BLaER1 treated with 17β-estradiol and CSF1 and Interleukin-3, amounts not matched to agents 10 nM and 100 nM (cell line): ENCODE results near the gene HOMER2.

Experiments used
- H3K27ac ChIP-seq, 11 experiments: shearing (Covaris generic); formaldehyde crosslinking; 2 replicates each; pipeline ENCODE4 v1.8.1; 2022
- H3K27me3 ChIP-seq, 11 experiments: shearing (Covaris generic); formaldehyde crosslinking; 2 replicates each; pipeline ENCODE4 v1.8.1; 2022
- H3K36me3 ChIP-seq, 11 experiments: shearing (Covaris generic); formaldehyde crosslinking; 2 replicates each; pipeline ENCODE4 v1.8.1; 2022
- H3K4me1 ChIP-seq, 10 experiments: shearing (Covaris generic); formaldehyde crosslinking; 2 replicates each; pipeline ENCODE4 v1.8.1; 2022
- H3K4me2 ChIP-seq, 11 experiments: shearing (Covaris generic); formaldehyde crosslinking; 2 replicates each; pipeline ENCODE4 v1.8.1; 2022
- H3K4me3 ChIP-seq, 10 experiments: shearing (Covaris generic); formaldehyde crosslinking; 2 replicates each; pipeline ENCODE4 v1.8.1; 2022
- H3K9ac ChIP-seq, 11 experiments: shearing (Covaris generic); formaldehyde crosslinking; 2 replicates each; pipeline ENCODE4 v1.8.1; 2022
- H3K9me3 ChIP-seq, 11 experiments: shearing (Covaris generic); formaldehyde crosslinking; replicated peaks in 1 of 11; 2 replicates each; pipeline ENCODE4 v1.8.1; 2022
- H4K20me1 ChIP-seq, 11 experiments: shearing (Covaris generic); formaldehyde crosslinking; 2 replicates each; pipeline ENCODE4 v1.8.1; 2022
- Cebpa-rat ChIP-seq, 11 experiments: shearing (Covaris generic); IDR thresholded peaks; 2 replicates each; pipeline ENCODE4 v1.8.1; 2022

Gene HOMER2

DNA sequence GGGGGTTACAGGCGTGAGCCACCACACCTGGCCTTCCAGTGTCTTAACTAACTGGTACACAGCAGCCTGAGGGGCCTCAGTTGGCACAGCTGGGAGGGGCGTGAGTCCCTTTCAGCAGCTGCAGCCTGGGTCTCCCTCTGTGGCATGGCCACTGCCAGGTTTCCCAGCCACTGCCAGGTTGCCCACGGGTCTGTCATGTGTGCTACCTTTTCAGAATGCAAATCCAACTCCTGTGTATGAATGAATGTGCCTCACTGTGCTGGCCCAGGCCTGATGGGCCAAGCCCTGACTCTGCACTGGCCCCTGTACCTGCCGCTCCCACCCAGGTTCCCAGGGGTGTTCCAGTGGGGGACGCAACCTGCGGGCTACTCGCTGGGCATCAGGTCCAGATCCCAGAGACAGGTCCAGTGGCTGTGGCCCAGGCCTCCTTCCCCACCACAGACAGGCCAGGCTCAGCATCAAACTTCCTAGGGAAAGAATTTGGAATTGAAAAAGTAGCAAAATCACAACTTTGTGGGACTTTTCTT lies 117.1 kb downstream of the HOMER2 start:
- peaks cover 0 to 40% (median 34%) of the 10 kb centered on the region in 11 experiments; a peak in 19 of 22 replicates for H3K9me3 ChIP-seq
- H3K4me1 ChIP-seq: peaks cover 38 to 57% (median 47%) of the 10 kb centered on the region in 10 experiments
- peaks cover 0 to 30% (median 21%) of the 10 kb centered on the region in 11 experiments; a peak in 11 of 22 replicates for H4K20me1 ChIP-seq
- H3K36me3 ChIP-seq: peaks cover 73 to 88% (median 80%) of the 10 kb centered on the region in 11 experiments
- H3K4me2 ChIP-seq: peak overlapping the region in 5 of 11 experiments; percentile 7 to 53 (median 43); a peak in 9 of 22 replicates
- no peak overlapping the region for H3K4me3 ChIP-seq
- no peaks in the 10 kb centered on the region for H3K27me3 ChIP-seq
- peak overlapping the region in 4 of 11 experiments; percentile 27 to 43 (median 36); a peak in 3 of 22 replicates for H3K27ac ChIP-seq
- H3K9ac ChIP-seq: 0 out of 22 replicates have a peak overlapping the region, but pooled peaks of 1 of the 11 experiments have one; percentile 4
- TF ChIP-seq Cebpa-rat (IDR thresholded peaks at IDR 0.05): no peak

DNA sequence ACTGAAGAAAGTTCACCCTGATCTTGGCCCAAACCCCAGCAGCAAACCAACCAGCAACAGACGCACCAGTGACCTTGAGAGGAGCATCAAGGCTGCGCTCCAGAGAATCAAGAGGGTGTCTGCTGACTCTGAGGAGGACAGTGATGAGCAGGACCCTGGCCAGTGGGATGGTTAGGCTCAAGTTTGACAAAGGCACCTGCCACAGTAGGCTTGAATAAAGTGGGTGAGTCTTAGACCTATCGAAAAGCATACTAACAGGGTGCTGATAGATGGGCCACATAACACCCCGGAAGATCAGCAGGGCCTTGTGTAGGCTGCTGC lies 119.2 kb downstream of the HOMER2 start:
- H3K9ac ChIP-seq: peak overlapping the region; percentile 14 to 74 (median 65); a peak in 20 of 22 replicates
- H3K9me3 ChIP-seq: peaks cover 0 to 29% (median 21%) of the 10 kb centered on the region in 11 experiments; a peak in 17 of 22 replicates
- peaks cover 38 to 58% (median 49%) of the 10 kb centered on the region in 10 experiments for H3K4me1 ChIP-seq
- H3K36me3 ChIP-seq: peaks cover 88 to 95% (median 92%) of the 10 kb centered on the region in 11 experiments
- H3K4me2 ChIP-seq: peak overlapping the region; percentile 77 to 99 (median 84)
- H3K4me3 ChIP-seq: peak overlapping the region in 5 of 10 experiments; percentile 25 to 51 (median 32); a peak in 5 of 20 replicates
- H3K27me3 ChIP-seq: no peaks in the 10 kb centered on the region
- TF ChIP-seq Cebpa-rat (IDR thresholded peaks at IDR 0.05): no peak
- H4K20me1 ChIP-seq: peaks cover 0 to 38% (median 30%) of the 10 kb centered on the region in 11 experiments; a peak in 13 of 22 replicates
- peak overlapping the region; percentile 43 to 88 (median 76); a peak in 21 of 22 replicates for H3K27ac ChIP-seq

DNA sequence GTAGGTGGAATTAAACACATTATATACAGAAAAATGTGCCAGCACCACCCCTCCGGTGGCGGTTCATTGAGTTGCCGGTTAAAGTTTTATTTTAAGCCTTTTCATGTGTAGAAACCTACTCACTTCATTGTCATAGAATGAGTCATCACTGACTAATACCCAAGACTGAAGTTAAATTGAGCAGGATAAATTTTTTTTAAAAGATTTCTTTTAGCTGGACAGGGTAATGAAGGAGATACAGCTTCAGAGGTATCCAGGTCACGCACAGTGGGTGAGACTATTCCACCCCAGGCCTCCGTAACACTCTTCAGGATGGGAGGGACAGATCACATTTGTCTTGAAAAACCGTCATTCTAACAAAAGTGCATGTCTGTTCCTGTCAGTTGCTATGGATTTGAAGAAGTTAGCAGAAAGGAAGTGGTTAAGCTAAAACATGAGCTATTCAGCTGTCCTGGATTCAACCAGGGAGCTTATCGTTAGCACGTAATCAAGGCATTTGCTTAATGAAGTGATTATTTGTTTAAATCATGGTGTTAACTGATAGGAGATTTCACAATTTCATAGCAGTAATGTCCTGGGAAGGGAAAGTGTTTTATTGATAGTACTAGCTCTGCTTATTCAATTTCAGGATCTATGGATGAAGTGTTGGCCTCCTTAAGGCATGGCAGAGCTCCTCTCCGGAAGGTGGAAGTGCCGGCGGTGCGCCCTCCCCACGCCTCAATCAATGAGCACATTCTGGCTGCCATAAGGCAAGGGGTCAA lies 119.7 kb downstream of the HOMER2 start:
- no peaks in the 10 kb centered on the region for H3K27me3 ChIP-seq
- peak overlapping the region; percentile 43 to 88 (median 76) for H3K27ac ChIP-seq
- H3K4me2 ChIP-seq: peak overlapping the region; percentile 77 to 99 (median 84)
- peak overlapping the region; percentile 15 to 51 (median 28); a peak in 13 of 20 replicates for H3K4me3 ChIP-seq
- H3K9me3 ChIP-seq: peaks cover 0 to 24% (median 16%) of the 10 kb centered on the region in 11 experiments; a peak in 16 of 22 replicates
- peak overlapping the region; percentile 50 to 75 (median 67) for H3K9ac ChIP-seq
- no peak for TF ChIP-seq Cebpa-rat (IDR thresholded peaks at IDR 0.05)
- H4K20me1 ChIP-seq: peaks cover 0 to 41% (median 30%) of the 10 kb centered on the region in 11 experiments; a peak in 13 of 22 replicates
- peaks cover 88 to 95% (median 92%) of the 10 kb centered on the region in 11 experiments for H3K36me3 ChIP-seq
- H3K4me1 ChIP-seq: peaks cover 38 to 58% (median 49%) of the 10 kb centered on the region in 10 experiments

GRCh38 chr15:82831894-82832600 lies 120.5 kb downstream of the HOMER2 start:
- no peak for TF ChIP-seq Cebpa-rat (IDR thresholded peaks at IDR 0.05)
- peaks cover 0 to 41% (median 31%) of the 10 kb centered on the region in 11 experiments; a peak in 13 of 22 replicates for H4K20me1 ChIP-seq
- H3K4me1 ChIP-seq: peaks cover 38 to 58% (median 49%) of the 10 kb centered on the region in 10 experiments
- H3K27me3 ChIP-seq: no peaks in the 10 kb centered on the region
- H3K9me3 ChIP-seq: peaks cover 0 to 17% (median 10%) of the 10 kb centered on the region in 11 experiments; a peak in 13 of 22 replicates
- H3K4me2 ChIP-seq: peak overlapping the region; percentile 77 to 99 (median 84)
- peaks cover 88 to 95% (median 92%) of the 10 kb centered on the region in 11 experiments for H3K36me3 ChIP-seq
- H3K9ac ChIP-seq: peak overlapping the region; percentile 50 to 75 (median 67)
- H3K27ac ChIP-seq: peak overlapping the region; percentile 43 to 88 (median 76)
- peak overlapping the region; percentile 15 to 43 (median 25); a peak in 13 of 20 replicates for H3K4me3 ChIP-seq

GRCh38 chr15:82830427-82831173 lies 121.9 kb downstream of the HOMER2 start:
- TF ChIP-seq Cebpa-rat (IDR thresholded peaks at IDR 0.05): no peak
- peak overlapping the region in 2 of 11 experiments; percentile 75 to 86; a peak in 3 of 22 replicates for H3K27ac ChIP-seq
- peak overlapping the region; percentile 77 to 99 (median 84); a peak in 18 of 22 replicates for H3K4me2 ChIP-seq

GRCh38 chr15:82829234-82829633 lies 123.3 kb downstream of the HOMER2 start:
- peaks cover 88 to 95% (median 92%) of the 10 kb centered on the region in 11 experiments for H3K36me3 ChIP-seq
- H3K9me3 ChIP-seq: no peaks in the 10 kb centered on the region
- H3K4me2 ChIP-seq: no peak overlapping the region
- no peak overlapping the region for H3K9ac ChIP-seq
- no peak for TF ChIP-seq Cebpa-rat (IDR thresholded peaks at IDR 0.05)
- H3K4me1 ChIP-seq: peaks cover 34 to 43% (median 39%) of the 10 kb centered on the region in 10 experiments
- H3K27ac ChIP-seq: no peak overlapping the region; a peak in 1 of 22 replicates
- H3K4me3 ChIP-seq: no peak overlapping the region
- H4K20me1 ChIP-seq: peaks cover 0 to 56% (median 34%) of the 10 kb centered on the region in 11 experiments; a peak in 14 of 22 replicates
- no peaks in the 10 kb centered on the region for H3K27me3 ChIP-seq

More at GRCh38 chr15:82830427-82831173, 121.9 kb downstream of the HOMER2 start:
- H3K9ac ChIP-seq: 0 out of 22 replicates have a peak overlapping the region, but pooled peaks of 1 of the 11 experiments have one; percentile 75
- H3K27me3 ChIP-seq: no peaks in the 10 kb centered on the region
- H3K36me3 ChIP-seq: peaks cover 88 to 95% (median 92%) of the 10 kb centered on the region in 11 experiments
- H3K4me3 ChIP-seq: no peak overlapping the region
- H4K20me1 ChIP-seq: peaks cover 0 to 45% (median 34%) of the 10 kb centered on the region in 11 experiments; a peak in 14 of 22 replicates
- H3K4me1 ChIP-seq: peaks cover 38 to 52% (median 45%) of the 10 kb centered on the region in 10 experiments
- peaks cover 0 to 4% (median 0%) of the 10 kb centered on the region in 11 experiments; a peak in 1 of 22 replicates for H3K9me3 ChIP-seq

DNA sequence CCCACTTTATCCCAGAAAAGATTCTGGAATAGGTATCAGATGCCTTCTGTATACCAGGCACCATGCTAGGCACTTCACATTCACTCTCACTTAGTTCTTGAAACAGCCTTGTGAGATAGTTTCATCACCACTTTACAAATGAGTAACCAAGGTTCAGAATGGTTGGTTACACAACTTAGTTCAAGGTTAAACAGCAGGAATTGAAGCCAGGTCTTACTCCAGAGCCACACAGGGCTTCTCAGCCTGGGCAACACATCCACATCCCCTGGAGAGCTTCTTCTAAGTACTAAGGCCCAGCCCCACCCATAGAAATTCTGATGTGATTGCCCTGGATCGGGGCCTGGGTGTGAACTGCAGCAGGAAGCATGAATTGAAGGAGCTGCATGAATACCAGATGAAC lies 124.4 kb downstream of the HOMER2 start:
- no peak overlapping the region for H3K27ac ChIP-seq
- H3K4me2 ChIP-seq: no peak overlapping the region
- no peaks in the 10 kb centered on the region for H3K9me3 ChIP-seq
- H3K36me3 ChIP-seq: peaks cover 87 to 95% (median 92%) of the 10 kb centered on the region in 11 experiments
- H3K27me3 ChIP-seq: no peaks in the 10 kb centered on the region
- no peak overlapping the region for H3K4me3 ChIP-seq
- TF ChIP-seq Cebpa-rat (IDR thresholded peaks at IDR 0.05): no peak
- H3K4me1 ChIP-seq: peaks cover 23 to 31% (median 28%) of the 10 kb centered on the region in 10 experiments
- no peak overlapping the region for H3K9ac ChIP-seq
- H4K20me1 ChIP-seq: peaks cover 0 to 53% (median 33%) of the 10 kb centered on the region in 11 experiments; a peak in 14 of 22 replicates
